T-helper 2 cell (primary cell): ENCODE results near the gene CPNE2.

Source experiments
- DNase-seq, 5 experiments: peaks; one replicate each; pipeline versions ENCODE4 v3.0.0 to v3.0.0-alpha.2; 2012 to 2022

CPNE2 gene

GRCh38 chr16:57146040-57146647, 53.8 kb downstream of the CPNE2 start:
- DNase-seq, result no peak

- DNase-seq, result no peak
These were observed 54.4 kb downstream of the CPNE2 start for GRCh38 chr16:57146735-57147134.

- DNase-seq, result no peak
These were observed 55.2 kb downstream of the CPNE2 start for GRCh38 chr16:57147381-57148221.

GRCh38 chr16:57148481-57148880, 56.1 kb downstream of the CPNE2 start:
- DNase-seq, result no peak

- DNase-seq, result no peak
These were observed 57.0 kb downstream of the CPNE2 start for GRCh38 chr16:57149391-57149790.

- no peak for DNase-seq
These were observed 58.4 kb downstream of the CPNE2 start for GRCh38 chr16:57150682-57151330.

- DNase-seq, result no peak
These were observed 59.0 kb downstream of the CPNE2 start for GRCh38 chr16:57151369-57151768.

- no peak for DNase-seq
These were observed 60.0 kb downstream of the CPNE2 start for GRCh38 chr16:57152096-57153093.

GRCh38 chr16:57153841-57154240, 61.5 kb downstream of the CPNE2 start:
- no peak for DNase-seq

GRCh38 chr16:57155702-57156350, 63.4 kb downstream of the CPNE2 start:
- no peak for DNase-seq

- DNase-seq, result no peak
These were observed 63.9 kb downstream of the CPNE2 start for GRCh38 chr16:57156351-57156703.

- DNase-seq, result no peak
These were observed 65.2 kb downstream of the CPNE2 start for GRCh38 chr16:57157533-57157932.

GRCh38 chr16:57159447-57159846, 67.1 kb downstream of the CPNE2 start:
- no peak for DNase-seq

GRCh38 chr16:57163842-57164241, 71.5 kb downstream of the CPNE2 start:
- DNase-seq, result no peak

GRCh38 chr16:57165483-57165882, 73.1 kb downstream of the CPNE2 start:
- DNase-seq, result no peak

GRCh38 chr16:57165938-57166337, 73.6 kb downstream of the CPNE2 start:
- no peak for DNase-seq

GRCh38 chr16:57166451-57166850, 74.1 kb downstream of the CPNE2 start:
- no peak for DNase-seq

GRCh38 chr16:57166951-57167350, 74.6 kb downstream of the CPNE2 start:
- no peak for DNase-seq

GRCh38 chr16:57167538-57167937, 75.2 kb downstream of the CPNE2 start:
- DNase-seq, result no peak

- peak in 2 of 5 experiments; percentile 38 to 80 for DNase-seq
These were observed 75.6 kb downstream of the CPNE2 start for GRCh38 chr16:57167953-57168352.

GRCh38 chr16:57169327-57169726, 76.9 kb downstream of the CPNE2 start:
- DNase-seq, result no peak

GRCh38 chr16:57172721-57173290, 80.4 kb downstream of the CPNE2 start:
- DNase-seq, result no peak
